ENCODE data around the gene SPTBN1. TPM values are rescaled to one million over a fixed set of nuclear protein-coding genes. Genes with fewer than 3 reads are reported as not detected.

The SPTBN1 gene
- total RNA-seq, 1 experiment from 2014 or later = 204 TPM

- no peak for TF ChIP-seq FOXK1 (CRISPR knock-in tag; IDR thresholded peaks at IDR 0.05)
These were observed 222.6 kb downstream of the SPTBN1 start (continued) for GRCh38 chr2:54678719-54679118.

- DNase-seq (ENCODE audit: low spot score) (no peak), ATAC-seq (no peak)
- Mint-ChIP-seq H3K4me1 (no peaks in the 10 kb centered on the region), H3K36me3 (no peaks in the 10 kb centered on the region), H3K27ac (no peak overlapping the region), H3K27me3 (ENCODE audit: low read depth) (no peaks in the 10 kb centered on the region), H3K9me3 (peaks cover 6% of the 10 kb centered on the region; the same call in 1 of the 2 replicates), H3K4me3 (no peak overlapping the region)
- no peak for TF ChIP-seq NR3C1 (CRISPR knock-in tag; conservative IDR thresholded peaks at IDR 0.05; ENCODE audit: low read depth)
- TF ChIP-seq NFATC4 (CRISPR knock-in tag; IDR thresholded peaks at IDR 0.05) = no peak
- no peak for TF ChIP-seq ZNF263 (CRISPR knock-in tag; IDR thresholded peaks at IDR 0.05; ENCODE audit: low read depth)
- no peak for TF ChIP-seq USF2 (CRISPR knock-in tag; IDR thresholded peaks at IDR 0.05)
- no peak for TF ChIP-seq ZSCAN18 (CRISPR knock-in tag; IDR thresholded peaks at IDR 0.05)
- TF ChIP-seq HMGXB4 (CRISPR knock-in tag; IDR thresholded peaks at IDR 0.05) = no peak
- TF ChIP-seq ZNF423 (CRISPR knock-in tag; IDR thresholded peaks at IDR 0.05) = no peak
- TF ChIP-seq FOXP4 (CRISPR knock-in tag; IDR thresholded peaks at IDR 0.05) = no peak
- no peak for TF ChIP-seq ATF3 (CRISPR knock-in tag; conservative IDR thresholded peaks at IDR 0.05)
- TF ChIP-seq GABPB1 (CRISPR knock-in tag; IDR thresholded peaks at IDR 0.05) = no peak
- TF ChIP-seq NR2C2 (CRISPR knock-in tag; IDR thresholded peaks at IDR 0.05) = no peak
- TF ChIP-seq OVOL2 (CRISPR knock-in tag; IDR thresholded peaks at IDR 0.05; ENCODE audit: borderline replicate concordance) = no peak
- no peak for TF ChIP-seq ERG (CRISPR knock-in tag; IDR thresholded peaks at IDR 0.05)
- TF ChIP-seq AFF4 (CRISPR knock-in tag; IDR thresholded peaks at IDR 0.05; ENCODE audit: borderline replicate concordance) = no peak
- ChIA-PET CTCF (interaction anchor here (1.3 to 8.7 kb wide), 2 partner anchors 14 to 24 kb away, joined by 6 to 70 read pairs; no protein-coding TSS in a partner anchor), POLR2A (no interaction called here)
These were observed 224.4 kb downstream of the SPTBN1 start for GRCh38 chr2:54680397-54681041.

Data from WTC11 (cell line).